HG02885 (cell line): ENCODE measurements around the gene ARID3A.

Experiments
- ATAC-seq: cut with Tn5 transposase; IDR thresholded peaks from one replicate; pipeline ENCODE4 v1.9.1; 2021; ENCODE audit warnings: mild to moderate bottlenecking; ENCODE audit not compliant: unreplicated experiment, poor library complexity

ARID3A gene

DNA sequence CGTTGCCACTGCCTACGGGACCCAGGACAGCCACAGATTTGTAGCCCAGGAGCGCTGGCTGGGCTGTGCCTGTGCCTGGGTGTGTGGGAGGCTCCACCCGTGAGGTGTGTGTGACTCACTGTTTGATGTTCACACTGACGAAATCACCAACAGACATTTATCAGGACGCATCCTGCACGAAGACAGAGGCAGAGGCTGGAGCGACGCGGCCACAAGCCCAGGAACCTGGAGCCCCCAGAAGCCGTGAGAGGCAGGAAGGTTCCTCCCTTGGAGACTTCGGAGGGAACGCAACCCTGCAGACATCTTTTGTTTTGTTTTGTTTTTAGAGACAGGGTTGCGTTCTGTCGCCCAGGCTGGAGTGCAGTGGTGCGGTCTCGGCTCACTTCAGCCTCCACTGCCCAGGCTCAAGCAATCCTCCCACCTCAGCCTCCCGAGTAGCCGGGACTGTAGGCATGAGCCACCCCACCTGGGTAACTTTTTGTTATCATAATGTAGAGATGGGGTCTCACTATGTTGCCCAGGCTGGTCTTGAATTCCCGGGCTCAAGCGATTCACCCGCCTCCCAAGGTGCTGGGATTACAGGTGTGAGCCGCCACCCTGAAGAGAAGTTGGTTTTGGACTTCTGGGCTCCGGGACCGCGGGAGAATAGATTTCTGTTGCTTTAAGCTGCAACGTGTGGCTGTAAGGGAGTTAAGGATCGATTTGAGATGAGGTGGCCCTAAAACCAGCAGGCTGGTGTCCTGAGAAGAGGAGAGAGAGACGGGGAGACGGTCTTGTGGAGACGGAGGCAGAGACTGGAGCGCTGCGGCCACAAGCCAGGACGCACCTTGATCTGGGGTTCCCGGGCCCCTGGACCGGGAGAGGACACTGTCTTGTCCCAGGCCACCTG lies 33.4 kb downstream of the ARID3A start:
- ATAC-seq = no peak

DNA sequence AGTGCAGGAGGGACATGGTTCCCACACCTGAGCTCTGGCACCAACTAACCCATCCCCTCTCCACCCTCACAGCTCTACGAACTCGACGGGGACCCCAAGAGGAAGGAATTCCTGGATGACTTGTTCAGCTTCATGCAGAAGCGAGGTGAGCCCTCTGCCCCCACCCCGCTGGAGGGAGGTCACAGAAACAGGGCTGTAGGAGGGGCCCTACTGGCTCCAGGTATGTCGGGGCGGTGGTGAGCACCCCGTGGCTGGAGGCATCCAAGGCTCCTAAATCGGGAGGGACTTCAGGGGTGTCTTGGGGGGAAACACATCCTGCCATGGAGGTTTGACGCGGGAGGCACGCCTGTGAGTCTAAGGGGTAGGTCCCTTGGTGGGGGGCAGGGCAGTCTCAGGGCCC lies 34.2 kb downstream of the ARID3A start:
- ATAC-seq = no peak

DNA sequence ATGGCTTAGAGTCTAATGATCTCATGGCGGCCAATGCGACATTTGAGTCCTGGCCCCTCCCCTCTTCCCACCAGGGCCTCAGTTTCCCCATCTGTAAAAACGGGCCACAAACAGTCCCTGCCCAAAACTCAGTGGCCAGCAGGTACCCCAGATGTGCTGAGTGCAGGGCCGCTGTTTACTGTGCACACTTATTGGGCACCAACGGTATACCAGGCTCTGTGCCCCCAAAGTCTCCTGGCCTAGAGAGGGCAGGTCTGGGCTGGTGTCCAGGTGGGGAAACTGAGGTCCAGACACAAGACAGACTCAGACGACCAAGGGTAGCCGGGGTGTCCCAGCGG lies 34.7 kb downstream of the ARID3A start:
- ATAC-seq = no peak

DNA sequence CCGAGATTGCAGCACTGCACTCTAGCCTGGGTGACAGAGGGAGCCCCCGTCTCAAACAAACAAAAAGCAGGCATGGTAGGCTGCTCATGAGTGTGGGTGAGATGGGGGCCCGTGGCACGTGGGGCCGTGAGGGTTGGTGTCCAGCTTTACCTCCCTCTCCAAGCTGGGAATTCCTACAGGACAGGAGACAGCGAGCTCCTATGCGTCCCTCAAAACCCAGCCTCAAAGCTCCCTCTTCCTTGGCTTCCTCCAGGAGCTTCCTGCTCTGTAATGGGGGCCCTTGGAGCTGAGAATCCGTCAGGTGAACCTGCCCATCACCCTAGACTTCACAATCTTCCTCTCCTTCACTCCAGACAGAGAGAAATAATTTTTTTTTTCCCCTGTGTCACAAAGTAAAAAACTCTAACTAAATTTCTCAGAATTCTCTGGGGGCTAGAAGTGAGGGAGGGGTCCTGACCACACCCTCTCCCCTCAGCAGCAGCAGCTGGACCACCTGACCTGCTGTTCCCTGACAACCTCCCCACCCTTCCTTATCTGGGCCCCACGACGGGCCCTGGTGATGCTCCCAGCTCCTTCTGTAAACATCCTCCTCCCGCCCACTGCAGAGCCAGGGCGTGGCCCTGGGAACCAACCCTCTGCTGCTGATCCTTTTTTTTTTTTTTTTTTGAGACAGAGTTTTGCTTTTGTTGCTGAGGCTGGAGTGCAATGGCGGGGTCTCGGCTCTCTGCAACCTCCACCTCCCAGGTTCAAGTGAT lies 36.2 kb downstream of the ARID3A start:
- no peak for ATAC-seq

DNA sequence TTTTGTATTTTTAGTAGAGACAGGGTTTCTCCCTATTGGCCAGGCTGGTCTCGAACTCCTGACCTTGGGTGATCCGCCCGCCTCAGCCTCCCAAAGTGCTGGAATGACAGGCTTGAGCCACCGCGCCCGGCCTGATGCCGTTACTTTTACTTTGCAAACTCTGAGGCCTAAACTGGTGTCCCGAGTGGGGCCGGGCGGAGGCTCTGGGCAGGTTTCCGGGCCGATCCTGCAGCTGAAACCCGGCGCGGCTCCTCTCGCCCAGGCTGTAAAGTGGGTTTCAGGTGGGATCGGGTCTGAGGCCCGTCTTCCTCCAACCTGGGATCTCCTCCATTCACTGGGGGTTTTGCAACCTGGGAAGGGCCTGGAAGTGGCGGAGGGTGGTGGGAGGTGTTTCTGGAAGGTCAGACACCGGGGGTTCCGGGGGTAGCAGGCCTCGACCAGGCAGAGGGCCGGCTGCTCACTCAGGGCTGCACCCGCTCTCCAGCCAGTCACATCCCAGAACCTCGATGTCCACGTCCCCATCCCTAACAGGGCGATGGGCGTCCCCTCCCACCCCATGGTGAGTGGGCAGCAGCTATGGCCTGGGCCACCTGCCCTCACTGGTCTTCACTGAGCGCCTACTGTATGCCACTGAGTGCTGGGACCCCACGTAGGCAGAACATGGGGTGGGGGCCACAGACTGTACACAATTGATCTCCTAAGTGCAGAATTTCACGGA lies 37.0 kb downstream of the ARID3A start:
- ATAC-seq = no peak

DNA sequence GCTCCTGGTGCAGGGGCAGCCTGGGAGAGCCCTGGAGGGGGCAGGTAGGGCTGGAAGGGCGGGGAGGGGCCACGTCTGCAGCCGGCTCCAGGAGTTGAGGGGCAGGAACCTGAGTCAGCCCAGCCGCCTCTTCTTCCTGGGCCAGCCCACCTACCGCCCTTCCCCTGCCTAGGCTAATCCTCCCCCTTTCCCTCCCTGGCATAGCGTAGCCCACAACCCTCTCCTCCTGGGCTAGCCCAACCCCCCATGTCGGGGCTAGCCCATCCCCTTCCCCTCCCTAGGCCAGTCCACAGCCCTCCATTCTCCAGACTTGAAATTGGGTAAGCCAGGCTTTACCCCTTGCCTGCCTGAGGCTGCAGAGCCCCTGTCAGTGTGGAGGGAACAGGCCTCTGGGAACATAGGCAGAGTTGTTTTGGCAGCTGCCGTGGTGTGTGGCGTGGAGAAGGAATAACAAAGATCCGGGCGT lies 37.7 kb downstream of the ARID3A start:
- ATAC-seq = no peak

DNA sequence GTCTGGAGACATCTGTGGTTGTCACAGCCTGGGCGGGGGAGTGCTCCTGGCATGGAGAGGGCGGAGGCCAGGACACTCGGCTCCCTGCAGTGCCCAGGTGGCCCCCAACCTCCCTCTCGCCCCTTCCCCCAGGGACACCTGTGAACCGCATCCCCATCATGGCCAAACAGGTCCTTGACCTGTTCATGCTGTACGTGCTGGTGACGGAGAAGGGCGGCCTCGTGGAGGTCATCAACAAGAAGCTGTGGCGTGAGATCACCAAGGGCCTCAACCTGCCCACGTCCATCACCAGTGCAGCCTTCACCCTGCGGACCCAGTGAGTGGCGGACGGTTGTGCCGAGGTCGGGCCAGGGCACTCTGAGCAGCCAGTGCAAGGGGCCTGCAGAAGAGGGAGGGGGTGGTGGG lies 38.3 kb downstream of the ARID3A start:
- ATAC-seq = no peak

DNA sequence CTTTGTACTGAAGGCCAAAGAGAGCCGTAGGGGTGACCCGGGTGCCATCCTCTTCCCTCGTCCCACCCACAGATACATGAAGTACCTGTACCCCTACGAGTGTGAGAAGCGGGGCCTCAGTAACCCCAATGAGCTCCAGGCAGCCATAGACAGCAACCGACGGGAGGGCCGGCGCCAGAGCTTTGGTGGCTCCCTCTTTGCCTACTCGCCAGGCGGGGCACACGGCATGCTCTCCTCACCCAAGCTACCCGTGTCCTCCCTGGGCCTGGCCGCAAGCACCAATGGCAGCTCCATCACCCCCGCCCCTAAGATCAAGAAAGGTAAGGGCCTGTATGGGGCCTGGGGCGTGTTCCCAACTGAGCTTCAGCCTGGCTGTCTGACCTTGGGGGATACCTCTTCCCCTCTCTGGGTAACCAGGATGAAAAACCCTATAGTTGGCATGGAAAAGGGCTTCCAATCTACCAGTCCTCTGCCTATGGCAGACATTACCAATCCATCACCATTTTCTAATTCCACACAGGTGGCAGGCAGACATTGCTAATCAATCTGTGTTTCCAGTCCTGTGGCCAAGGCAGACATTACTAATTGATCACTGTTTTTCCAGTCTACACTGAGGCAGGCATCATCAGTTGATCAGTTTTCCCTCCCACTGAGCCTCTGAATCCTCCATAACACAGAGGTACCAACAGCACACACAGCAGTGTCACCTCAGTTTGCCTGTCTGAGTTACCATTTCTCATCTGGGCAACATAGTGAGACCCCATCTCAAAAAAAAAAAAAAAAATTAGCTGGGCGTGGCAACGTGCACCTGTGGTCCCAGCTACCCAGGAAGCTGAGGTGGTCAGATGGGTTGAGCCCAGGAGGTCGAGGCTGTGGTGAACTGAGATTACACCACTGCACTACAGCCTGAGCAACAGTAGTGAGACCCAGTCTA lies 39.2 kb downstream of the ARID3A start:
- no peak for ATAC-seq

DNA sequence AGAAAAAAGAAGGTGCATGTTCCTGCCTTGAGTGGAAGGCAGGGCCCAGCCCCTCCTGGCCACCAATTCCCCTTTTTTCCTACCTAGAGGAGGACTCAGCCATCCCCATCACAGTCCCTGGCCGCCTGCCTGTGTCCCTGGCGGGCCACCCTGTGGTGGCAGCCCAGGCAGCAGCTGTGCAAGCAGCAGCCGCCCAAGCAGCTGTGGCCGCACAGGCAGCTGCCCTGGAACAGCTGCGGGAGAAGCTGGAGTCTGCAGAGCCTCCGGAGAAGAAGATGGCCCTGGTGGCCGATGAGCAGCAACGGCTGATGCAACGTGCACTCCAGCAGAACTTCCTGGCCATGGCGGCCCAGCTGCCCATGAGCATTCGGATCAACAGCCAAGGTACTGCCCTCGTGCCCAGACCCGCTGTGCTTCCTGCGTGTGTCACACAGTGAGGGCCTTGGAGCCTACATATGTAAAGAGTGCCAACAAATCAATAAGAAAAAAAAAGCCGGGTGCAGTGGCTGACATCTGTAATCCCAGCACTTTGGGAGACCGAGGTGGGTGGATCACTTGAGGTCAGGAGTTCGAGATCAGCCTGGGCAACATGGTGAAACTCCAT lies 40.8 kb downstream of the ARID3A start:
- ATAC-seq = no peak

DNA sequence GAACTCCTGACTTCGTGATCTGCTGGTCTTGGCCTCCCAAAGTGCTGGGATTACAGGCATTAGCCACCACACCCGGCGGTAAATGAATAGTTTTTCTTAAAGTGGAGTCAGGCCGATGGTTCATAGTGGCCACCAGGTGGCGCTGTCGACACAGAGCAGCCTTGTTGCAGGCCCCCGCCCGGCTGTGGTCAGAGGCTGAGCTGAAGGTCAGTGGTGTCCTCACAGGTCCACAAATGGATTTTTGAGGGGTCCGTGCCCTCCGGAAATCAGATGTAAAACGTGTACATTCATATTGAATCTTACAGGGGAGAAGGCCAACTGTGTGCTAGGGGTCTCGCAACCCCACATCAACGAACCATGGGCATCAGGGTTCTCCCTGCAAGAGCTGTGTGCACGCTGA lies 44.9 kb downstream of the ARID3A start:
- ATAC-seq = no peak

DNA sequence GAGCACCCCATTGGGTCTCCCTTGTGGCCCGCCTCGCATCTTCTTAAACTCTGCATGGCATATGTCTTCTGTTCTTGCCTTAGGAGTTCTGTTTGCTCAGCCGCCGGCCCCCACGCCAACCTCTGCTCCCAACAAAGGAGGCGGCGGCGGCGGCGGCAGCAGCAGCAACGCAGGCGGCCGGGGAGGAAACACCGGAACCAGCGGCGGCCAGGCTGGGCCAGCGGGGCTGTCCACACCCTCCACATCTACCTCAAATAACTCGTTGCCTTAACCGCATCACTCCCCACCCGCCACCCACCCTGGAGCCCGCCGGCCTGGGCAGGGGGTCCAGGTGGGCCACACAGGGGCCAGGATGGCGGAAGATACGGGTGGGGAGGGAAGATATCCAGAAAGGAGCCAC lies 46.0 kb downstream of the ARID3A start:
- ATAC-seq = no peak

DNA sequence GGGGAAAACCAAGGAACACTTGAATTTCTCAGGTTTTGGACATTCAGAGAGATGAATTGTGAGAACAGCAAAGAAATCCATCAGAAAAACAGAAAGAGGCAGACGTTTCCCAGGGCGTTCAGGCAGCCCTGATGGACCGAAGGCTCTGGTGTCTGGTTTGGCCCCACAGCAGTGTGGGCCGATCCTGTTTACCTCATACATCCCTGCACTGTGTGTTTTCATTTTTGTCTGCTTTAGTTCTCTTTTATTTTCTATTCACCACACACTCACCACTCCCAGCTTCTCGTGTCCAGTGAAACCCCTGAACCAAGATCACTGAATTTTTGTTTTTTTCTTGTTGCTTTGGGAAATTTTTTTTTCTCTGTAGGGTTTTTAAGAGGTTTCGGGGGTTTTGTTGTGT lies 46.4 kb downstream of the ARID3A start:
- no peak for ATAC-seq

DNA sequence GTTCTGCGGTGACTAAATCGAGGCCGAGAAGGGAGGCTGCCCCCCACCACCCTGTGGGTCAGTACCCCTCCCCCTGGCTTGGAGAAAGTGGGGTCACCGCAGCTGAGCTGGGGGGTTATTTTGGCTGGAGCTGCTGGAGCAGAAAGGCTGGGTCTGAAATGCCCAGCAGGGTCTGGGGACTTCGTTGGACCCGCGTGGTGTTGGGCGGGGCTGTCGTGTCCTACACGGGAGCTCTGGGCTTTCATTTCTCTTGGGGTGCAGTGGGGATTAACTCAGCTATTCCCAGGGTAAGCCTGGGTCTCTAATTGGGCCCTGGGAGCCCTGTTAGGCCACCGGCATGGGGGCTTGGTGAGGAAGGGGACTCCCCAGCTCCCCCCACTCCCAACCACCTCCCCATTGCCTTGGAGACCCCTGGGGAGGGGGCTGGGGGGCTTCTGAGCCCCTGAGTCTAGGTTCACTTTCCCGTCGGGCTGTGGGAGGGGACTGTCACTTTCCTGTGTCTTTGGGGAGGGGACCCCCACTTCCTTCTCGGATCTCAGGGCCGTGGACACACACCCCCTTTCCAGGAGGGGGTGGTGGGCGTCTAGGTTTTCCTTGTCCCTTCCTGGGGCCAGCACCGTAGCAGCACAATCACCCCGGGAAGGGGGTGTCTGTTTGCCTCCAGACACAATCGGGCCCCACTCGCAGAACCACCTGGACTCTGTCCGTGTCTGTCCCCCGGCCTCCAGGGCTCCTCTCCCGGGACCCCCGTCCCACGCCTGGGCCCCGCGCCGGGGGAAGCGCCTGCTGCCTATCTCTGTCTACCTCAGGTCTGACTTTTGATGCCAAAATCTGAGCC lies 48.1 kb downstream of the ARID3A start:
- ATAC-seq = no peak

DNA sequence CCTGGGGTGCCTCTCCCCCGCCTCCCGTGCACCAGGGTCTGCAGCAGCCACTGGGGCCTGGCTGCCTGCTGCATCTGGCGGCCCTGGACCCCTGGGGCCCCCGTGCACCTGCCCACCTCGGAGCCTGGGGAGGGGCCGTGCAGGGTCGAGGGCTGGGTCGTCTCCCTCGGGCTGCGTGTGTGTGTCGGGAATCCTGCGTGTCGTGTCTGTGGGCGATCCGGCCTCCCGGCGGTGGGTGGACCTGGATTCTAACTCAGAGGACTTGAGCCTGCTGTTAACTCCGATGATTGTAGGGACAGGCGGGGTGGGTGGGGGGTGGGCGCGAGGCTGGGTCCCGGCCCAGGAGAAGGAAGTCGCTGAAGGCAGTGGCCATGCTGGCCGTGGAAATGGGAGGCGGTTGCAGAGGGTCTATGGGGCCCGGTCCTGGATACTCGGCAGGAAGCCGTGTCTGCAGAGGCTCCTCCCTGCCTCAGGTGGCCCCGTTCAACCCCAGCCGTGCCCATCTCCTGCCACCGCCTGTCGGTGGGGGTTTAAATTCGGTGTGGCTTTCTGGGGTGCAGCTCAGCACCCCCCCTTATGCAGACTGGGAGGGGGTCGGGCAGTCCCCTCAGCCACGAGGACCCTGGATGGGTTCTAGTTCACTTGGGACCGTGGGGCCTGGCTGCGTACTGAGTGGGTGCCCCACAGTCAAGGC lies 48.9 kb downstream of the ARID3A start:
- ATAC-seq = no peak

DNA sequence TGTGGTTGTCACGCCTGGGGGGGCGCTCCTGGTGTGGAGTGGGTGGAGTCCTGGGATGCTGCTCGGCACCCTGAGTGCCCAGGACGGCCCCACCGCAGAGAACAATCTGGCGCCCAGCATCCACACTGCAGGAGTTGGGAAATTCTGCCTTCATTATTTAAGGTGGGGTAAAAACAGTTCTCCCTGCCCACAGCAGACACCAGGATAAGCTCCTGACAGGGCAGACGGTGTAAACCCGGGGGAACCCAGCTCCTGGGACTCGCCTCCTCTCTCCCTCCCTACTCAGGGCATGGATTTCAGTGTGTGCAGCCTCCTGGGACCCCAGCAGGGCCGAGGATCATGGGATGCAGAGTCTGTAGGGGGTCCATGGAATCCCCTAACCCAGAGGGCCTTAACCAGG lies 50.6 kb downstream of the ARID3A start:
- ATAC-seq = no peak

DNA sequence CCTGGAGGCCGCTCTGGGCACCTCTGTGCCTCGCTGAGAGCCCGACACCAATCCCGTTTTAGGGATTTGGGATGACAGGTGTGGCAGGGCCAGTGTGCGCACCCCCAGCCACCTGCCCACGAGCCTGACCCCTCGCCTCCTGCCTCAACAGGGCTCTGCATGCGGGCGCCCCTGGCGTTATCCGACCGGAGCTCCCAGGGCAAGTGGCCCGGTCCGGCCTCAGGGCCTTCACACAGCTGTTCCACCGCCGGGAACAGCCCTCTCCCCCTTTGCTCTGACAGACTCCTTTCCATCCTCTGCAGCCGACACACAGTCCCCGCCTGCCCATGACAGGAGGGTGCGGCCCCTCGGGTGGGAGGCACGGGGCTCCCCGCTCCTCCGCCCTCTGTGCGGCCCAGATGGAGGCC lies 51.2 kb downstream of the ARID3A start:
- no peak for ATAC-seq

DNA sequence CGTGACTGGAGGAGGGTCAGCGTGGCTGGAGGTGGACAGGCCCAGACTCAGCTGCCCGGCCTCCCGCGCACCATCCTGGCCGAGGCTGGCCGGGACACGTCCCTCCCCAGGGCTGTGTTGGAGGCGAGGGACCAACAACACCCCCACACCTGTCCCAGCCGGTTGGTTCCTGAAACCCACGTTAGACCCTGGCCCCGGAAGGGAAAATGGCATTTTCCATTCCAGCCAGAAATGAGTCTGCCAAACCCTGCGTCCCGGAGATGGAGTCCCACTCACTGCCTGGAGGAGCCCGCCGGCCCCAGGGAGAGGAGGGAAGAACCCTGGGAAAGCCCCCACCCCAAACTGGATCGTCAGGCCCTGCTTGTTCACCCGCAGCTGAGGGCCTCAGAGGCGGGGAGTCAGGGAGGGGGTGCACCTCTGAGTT lies 53.5 kb downstream of the ARID3A start:
- no peak for ATAC-seq
